Body of pancreas (tissue), 4 donors: ENCODE data around the gene EMC6. TPM values are rescaled to one million over a fixed set of nuclear protein-coding genes. Genes with fewer than 3 reads are reported as not detected.

Source experiments
- ATAC-seq: fragments of 150-250 bp; one replicate; pipeline ENCODE4 v1.9.1; 2016
- DNase-seq, 4 donors: peaks; one replicate each; pipeline ENCODE4 v3.0.0-alpha.2; 2019
- H3K27ac ChIP-seq, 4 donors: fragments of 200-600 bp; sonication (generic); 1 replicate in 3 of 4; 2 replicates in 1 of 4; pipeline versions ENCODE4 v1.5.1 to v1.6.1; 2016 to 2019; ENCODE audit warnings: mild to moderate bottlenecking in 1 of 4, mixed read lengths in 1 of 4, moderate library complexity in 1 of 4
- H3K27me3 ChIP-seq, 2 donors: fragments of 200-600 bp; sonication (generic); one replicate each; pipeline ENCODE4 v1.6.0; 2016; ENCODE audit warnings: mild to moderate bottlenecking in 1 of 2
- H3K36me3 ChIP-seq, 2 donors: fragments of 200-600 bp; sonication (generic); replicated peaks in 1 of 2; 2 replicates each; pipeline ENCODE4 v1.5.1; 2016; ENCODE audit warnings: low read depth in 2 of 2; ENCODE audit not compliant: insufficient read depth in 1 of 2
- H3K4me1 ChIP-seq: fragments of 200-600 bp; sonication (generic); one replicate; pipeline ENCODE4 v1.6.0; 2016
- H3K4me3 ChIP-seq, 2 donors: fragments of 200-600 bp; sonication (generic); 1 replicate in 1 of 2; 2 replicates in 1 of 2; pipeline ENCODE4 v1.5.1; 2016 to 2019
- H3K9me3 ChIP-seq, 3 donors: fragments of 200-600 bp; sonication (generic); 1 replicate in 2 of 3; 2 replicates in 1 of 3; pipeline ENCODE4 v1.5.1; 2016
- CTCF ChIP-seq, 7 experiments: fragments of 450-650 bp in 4 of 7; fragments of 200-600 bp in 3 of 7; sonication (generic) in 3 of 7; IDR thresholded peaks; one replicate each; pipeline ENCODE4 v1.5.1; 2016 to 2019; ENCODE audit warnings: antibody characterized with exemption in 7 of 7
- POLR2A ChIP-seq, 3 donors: fragments of 450-650 bp; IDR thresholded peaks; one replicate each; pipeline ENCODE4 v1.6.1; 2016; ENCODE audit warnings: antibody characterized with exemption in 3 of 3, mild to moderate bottlenecking in 2 of 3
- WGBS, 2 donors: methylation state at CpG; one replicate each; pipeline ENCODE4 v1.1.5; 2017; 5-methylcytosine and 5-hydroxymethylcytosine counted together
- intact Hi-C: fragments of 100-400 bp; cut with DNase I; formaldehyde crosslinking; loops from one replicate; pipeline ENCODE4 v1.15.1; 2023
- total RNA-seq, 2 donors: library from RNA; depleted of rRNA; stranded (reverse); fragments of >200 nt; gene quantifications; one replicate each; pipeline ENCODE4 v1.1.0, GENCODE V29; 2016

The EMC6 gene
- total RNA-seq, 2 donors from 2014 or later = 5.9 to 8.3 TPM

- TF ChIP-seq CTCF (IDR thresholded peaks at IDR 0.05) (no peak), POLR2A (IDR thresholded peaks at IDR 0.05) (no peak)
- H3K27ac ChIP-seq = no peak overlapping the region
- WGBS, 2 donors = 76 to 77% methylated on average over 32 to 39 of the region's 44 CpGs
- no peaks in the 10 kb centered on the region for H3K36me3 ChIP-seq
- H3K9me3 ChIP-seq = no peaks in the 10 kb centered on the region
- H3K4me3 ChIP-seq = no peak overlapping the region
- intact Hi-C loops = no loop called here
- no peak for DNase-seq
- H3K4me1 ChIP-seq = no peaks in the 10 kb centered on the region
- peaks cover 0 to 12% of the 10 kb centered on the region in 2 donors for H3K27me3 ChIP-seq
- ATAC-seq = no peak
Measured at GRCh38 chr17:3689262-3690093, 20.9 kb downstream of the EMC6 start.

GRCh38 chr17:3690094-3690715 is 21.6 kb downstream of the EMC6 start:
- Histone ChIP-seq H3K4me3 (no peak overlapping the region), H3K4me1 (peaks cover 4% of the 10 kb centered on the region), H3K27me3 (peaks cover 0 to 5% of the 10 kb centered on the region in 2 donors), H3K27ac (no peak overlapping the region), H3K36me3 (no peaks in the 10 kb centered on the region), H3K9me3 (no peaks in the 10 kb centered on the region)
- no peak for TF ChIP-seq CTCF (IDR thresholded peaks at IDR 0.05)
- TF ChIP-seq POLR2A (IDR thresholded peaks at IDR 0.05) = no peak
- ATAC-seq = no peak
- WGBS, 2 donors = 69 to 100% methylated on average over 1 to 20 of the region's 22 CpGs
- no peak for DNase-seq
- intact Hi-C loops = no loop called here

GRCh38 chr17:3691617-3692067 is 23.0 kb downstream of the EMC6 start:
- intact Hi-C loops = no loop called here
- Histone ChIP-seq H3K9me3 (no peaks in the 10 kb centered on the region), H3K27ac (no peak overlapping the region), H3K36me3 (no peaks in the 10 kb centered on the region), H3K4me3 (no peak overlapping the region), H3K4me1 (peaks cover 15% of the 10 kb centered on the region), H3K27me3 (peaks cover 0 to 4% of the 10 kb centered on the region in 2 donors)
- no peak for TF ChIP-seq CTCF (IDR thresholded peaks at IDR 0.05)
- no peak for TF ChIP-seq POLR2A (IDR thresholded peaks at IDR 0.05)
- ATAC-seq (no peak), DNase-seq (no peak)
- WGBS, 2 donors = 69% methylated on average over 14 of the region's 16 CpGs; no CpG with 5 or more reads in 1 of the 2 donors

- H3K36me3 ChIP-seq = no peaks in the 10 kb centered on the region
- H3K4me3 ChIP-seq = no peak overlapping the region
- 74 to 76% methylated on average over 9 of the region's 9 CpGs for WGBS, 2 donors
- DNase-seq (no peak), ATAC-seq (no peak)
- no peaks in the 10 kb centered on the region for H3K9me3 ChIP-seq
- intact Hi-C loops = no loop called here
- peaks cover 15% of the 10 kb centered on the region for H3K4me1 ChIP-seq
- no peak overlapping the region for H3K27ac ChIP-seq
- peaks cover 0 to 4% of the 10 kb centered on the region in 2 donors for H3K27me3 ChIP-seq
- TF ChIP-seq CTCF (IDR thresholded peaks at IDR 0.05) = no peak
- no peak for TF ChIP-seq POLR2A (IDR thresholded peaks at IDR 0.05)
Measured at GRCh38 chr17:3692346-3692745, 23.7 kb downstream of the EMC6 start.
